ENCODE measurements around the gene SLC35F4. TPM values are rescaled to one million over a fixed set of nuclear protein-coding genes. Genes with fewer than 3 reads are reported as not detected.
A peak's percentile ranks its signal among the peaks of the same experiment; 100 is the strongest.

SLC35F4 gene
- total and polyA plus RNA-seq, 11 donors: not detected

- Histone ChIP-seq H3K9me3 (peaks cover 0 to 4% (median 0%) of the 10 kb centered on the region in 12 donors), H3K27ac (no peak overlapping the region), H3K36me3 (no peaks in the 10 kb centered on the region), H3K4me3 (no peak overlapping the region), H3K27me3 (peaks cover 0 to 3% (median 0%) of the 10 kb centered on the region in 9 donors), H3K4me1 (peaks cover 0 to 4% (median 0%) of the 10 kb centered on the region in 12 donors)
- 37 to 42% (median 39%) methylated on average over 4 of the region's 4 CpGs for WGBS, 4 donors
- peak in 3 of 4 donors; percentile 47 to 63 (median 49) for ATAC-seq
- intact Hi-C loops (cut with DNase I): no loop called here
- TF ChIP-seq CTCF (IDR thresholded peaks at IDR 0.05) (no peak), POLR2A (IDR thresholded peaks at IDR 0.05) (no peak)
- DNase-seq: peak in 2 of 5 donors; percentile 31
Observed at GRCh38 chr14:57747036-57747435, 118.9 kb downstream of the SLC35F4 start.

DNA sequence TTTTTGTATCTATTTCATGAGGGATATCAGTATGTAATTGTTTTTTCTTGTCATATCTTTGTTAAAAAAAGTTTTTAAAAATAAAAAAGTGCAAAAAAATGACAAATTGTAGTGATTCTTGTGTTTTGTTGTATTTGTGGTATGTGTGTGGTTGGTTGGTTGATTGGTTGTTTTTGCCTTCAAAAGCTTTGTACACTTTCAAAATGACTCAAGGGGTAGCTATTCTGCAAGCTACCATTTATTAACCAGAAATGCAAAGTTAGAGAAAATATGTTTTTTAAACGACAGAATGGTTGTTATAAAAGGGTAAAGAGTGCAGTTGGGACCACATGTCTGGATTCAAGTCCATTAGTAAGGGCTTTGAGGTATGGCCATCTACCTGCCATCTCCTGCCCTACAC, 119.3 kb downstream of the SLC35F4 start:
- 37 to 49% (median 43%) methylated on average over 1 of the region's 1 CpG for WGBS, 4 donors
- Histone ChIP-seq H3K9me3 (peaks cover 0 to 4% (median 0%) of the 10 kb centered on the region in 12 donors), H3K27me3 (peaks cover 0 to 3% (median 0%) of the 10 kb centered on the region in 9 donors), H3K36me3 (no peaks in the 10 kb centered on the region), H3K4me3 (no peak overlapping the region), H3K4me1 (peaks cover 0 to 4% (median 0%) of the 10 kb centered on the region in 12 donors), H3K27ac (no peak overlapping the region)
- DNase-seq: no peak
- TF ChIP-seq POLR2A (IDR thresholded peaks at IDR 0.05) (no peak), CTCF (IDR thresholded peaks at IDR 0.05) (no peak)
- intact Hi-C loops (cut with DNase I): no loop called here
- ATAC-seq: no peak

GRCh38 chr14:57739516-57739915, 126.4 kb downstream of the SLC35F4 start:
- 55 to 75% (median 63%) methylated on average over 2 of the region's 2 CpGs for WGBS, 4 donors
- ATAC-seq: no peak
- Histone ChIP-seq H3K27ac (no peak overlapping the region), H3K27me3 (peaks cover 0 to 11% (median 0%) of the 10 kb centered on the region in 9 donors), H3K4me1 (no peaks in the 10 kb centered on the region), H3K36me3 (no peaks in the 10 kb centered on the region), H3K4me3 (no peak overlapping the region), H3K9me3 (peaks cover 0 to 3% (median 0%) of the 10 kb centered on the region in 12 donors)
- no peak for DNase-seq
- no peak for TF ChIP-seq POLR2A (IDR thresholded peaks at IDR 0.05)
- TF ChIP-seq CTCF (IDR thresholded peaks at IDR 0.05): no peak
- intact Hi-C loops (cut with DNase I): no loop called here

- Histone ChIP-seq H3K36me3 (no peaks in the 10 kb centered on the region), H3K27ac (no peak overlapping the region), H3K4me1 (no peaks in the 10 kb centered on the region), H3K27me3 (peaks cover 0 to 11% (median 0%) of the 10 kb centered on the region in 9 donors), H3K9me3 (peaks cover 0 to 3% (median 0%) of the 10 kb centered on the region in 12 donors), H3K4me3 (no peak overlapping the region)
- ATAC-seq: no peak
- no peak for TF ChIP-seq POLR2A (IDR thresholded peaks at IDR 0.05)
- TF ChIP-seq CTCF (IDR thresholded peaks at IDR 0.05): no peak
- no peak for DNase-seq
- intact Hi-C loops (cut with DNase I): no loop called here
- WGBS, 4 donors: 53 to 76% (median 64%) methylated on average over 3 of the region's 3 CpGs
Observed at GRCh38 chr14:57737598-57737997, 128.3 kb downstream of the SLC35F4 start.
